HCT116 (cell line): ENCODE measurements around the gene DLEC1. TPM values are rescaled to one million over a fixed set of nuclear protein-coding genes. Genes with fewer than 3 reads are reported as not detected.

ENCODE experiments used
- ATAC-seq: fragments of 200-7000 bp; cut with Tn5 transposase; 2 replicates; pipeline ENCODE4 v1.9.1; 2020; ENCODE audit warnings: mild to moderate bottlenecking, moderate library complexity
- BruUV-seq: library from RNA; stranded (reverse); fragments of 400-500 nt; replicated peaks from 2 replicates; lab custom pipeline; 2021; lab: Mats Ljungman, UMichigan
- CTCF ChIA-PET: fragments of 300-600 bp; sonication (Branson Sonifier 250); formaldehyde crosslinking; loops from one replicate; lab custom pipeline; 2021; ENCODE audit warnings: antibody characterized with exemption; lab: Charles Lee
- POLR2A ChIA-PET: fragments of 300-600, 350-600 bp; sonication (Branson Sonifier 250); formaldehyde crosslinking; loops from one replicate; lab custom pipeline; 2021; ENCODE audit warnings: antibody characterized with exemption; lab: Charles Lee
- RAD21 ChIA-PET, 2 experiments: fragments of 300-600 bp; sonication (Branson Sonifier 250); formaldehyde crosslinking; loops; one replicate each; lab custom pipeline; 2023; ENCODE audit warnings: low total read pairs in 2 of 2; ENCODE audit not compliant: uncharacterized antibody in 2 of 2, unreplicated experiment in 2 of 2, low non-redundant PET in 1 of 2; lab: Charles Lee
- DNase-seq: peaks from one replicate; pipeline ENCODE4 v3.0.0-alpha.2; 2010; ENCODE audit warnings: low read depth, low spot score
- H2AFZ ChIP-seq: fragments of 200-600 bp; shearing (Covaris generic), sonication (generic); 2 replicates; pipeline ENCODE4 v1.6.1; 2017; ENCODE audit warnings: low read depth, mixed run types, mixed read lengths, antibody characterized with exemption, low read length; ENCODE audit not compliant: poor library complexity, severe bottlenecking
- H3K27ac ChIP-seq: 2 replicates; pipeline ENCODE4 v1.5.1; 2012; ENCODE audit warnings: low read depth, low read length
- H3K27me3 ChIP-seq: fragments of 200-600 bp; sonication (generic); 2 replicates; pipeline ENCODE4 v1.6.1; 2016; ENCODE audit warnings: mixed run types, low read length, mixed read lengths; ENCODE audit not compliant: insufficient read depth
- H3K36me3 ChIP-seq, 2 experiments: fragments of 200-500 bp in 1 of 2; fragments of 200-600 bp in 1 of 2; sonication (Bioruptor generic) in 1 of 2; sonication (generic) in 1 of 2; 2 replicates each; pipeline versions ENCODE4 v1.5.1 to v1.6.1; 2014 to 2016; ENCODE audit warnings: low read length in 2 of 2, inconsistent platforms in 1 of 2, mixed read lengths in 1 of 2, mixed run types in 1 of 2; ENCODE audit not compliant: insufficient read depth in 2 of 2, control insufficient read depth in 1 of 2
- H3K4me1 ChIP-seq, 2 experiments: fragments of 200-600 bp in 1 of 2; sonication (generic) in 1 of 2; 2 replicates each; pipeline versions ENCODE4 v1.5.1 to v1.6.1; 2012 to 2017; ENCODE audit warnings: low read length in 2 of 2, inconsistent platforms in 1 of 2, mild to moderate bottlenecking in 1 of 2, mixed read lengths in 1 of 2, mixed run types in 1 of 2, moderate library complexity in 1 of 2; ENCODE audit not compliant: insufficient read depth in 2 of 2, control insufficient read depth in 1 of 2
- H3K4me2 ChIP-seq: fragments of 200-600 bp; sonication (generic); 2 replicates; pipeline ENCODE4 v1.6.1; 2017; ENCODE audit warnings: mixed run types, low read length, mixed read lengths
- H3K4me3 ChIP-seq, 2 experiments: fragments of 200-600 bp in 1 of 2; sonication (generic) in 1 of 2; replicated peaks in 1 of 2; 2 replicates each; pipeline ENCODE4 v1.5.1; 2011 to 2016; ENCODE audit warnings: low read length in 2 of 2, control low read depth in 1 of 2, low read depth in 1 of 2, mild to moderate bottlenecking in 1 of 2, mixed read lengths in 1 of 2, mixed run types in 1 of 2
- H3K79me2 ChIP-seq: fragments of 200-600 bp; sonication (generic); 2 replicates; pipeline ENCODE4 v1.6.1; 2017; ENCODE audit warnings: mild to moderate bottlenecking, mixed run types, low read length, moderate library complexity, mixed read lengths; ENCODE audit not compliant: insufficient read depth
- H3K9ac ChIP-seq: fragments of 200-600 bp; sonication (generic); 2 replicates; pipeline ENCODE4 v1.6.1; 2016; ENCODE audit warnings: low read length, mixed read lengths
- H3K9me2 ChIP-seq: fragments of 200-600 bp; sonication (generic), shearing (Covaris generic); 2 replicates; pipeline ENCODE4 v1.6.1; 2017; ENCODE audit warnings: mixed run types, mild to moderate bottlenecking, moderate library complexity; ENCODE audit not compliant: insufficient read depth
- H3K9me3 ChIP-seq, 2 experiments: fragments of 200-500 bp in 1 of 2; fragments of 200-600 bp in 1 of 2; sonication (Bioruptor generic) in 1 of 2; sonication (generic) in 1 of 2; 2 replicates each; pipeline ENCODE4 v1.6.1; 2014 to 2017; ENCODE audit warnings: low read length in 2 of 2, mixed read lengths in 2 of 2, inconsistent platforms in 1 of 2, low read depth in 1 of 2, mild to moderate bottlenecking in 1 of 2, mixed run types in 1 of 2, moderate library complexity in 1 of 2; ENCODE audit not compliant: control insufficient read depth in 1 of 2, insufficient read depth in 1 of 2
- H4K20me1 ChIP-seq: fragments of 200-600 bp; sonication (generic), shearing (Covaris generic); 2 replicates; pipeline ENCODE4 v1.6.1; 2017; ENCODE audit warnings: mixed run types, mild to moderate bottlenecking, moderate library complexity; ENCODE audit not compliant: insufficient read depth
- ELF1 ChIP-seq: IDR thresholded peaks from 2 replicates; pipeline ENCODE4 v1.6.1; 2012; ENCODE audit warnings: low read depth, borderline replicate concordance
- EZH2 ChIP-seq: fragments of 200-600 bp; sonication (generic); IDR thresholded peaks from 2 replicates; pipeline ENCODE4 v1.6.1; 2017; ENCODE audit warnings: antibody characterized with exemption, mixed run types
- JUND ChIP-seq: IDR thresholded peaks from 2 replicates; pipeline ENCODE4 v1.6.1; 2012
- MAX ChIP-seq: IDR thresholded peaks from 2 replicates; pipeline ENCODE4 v1.6.1; 2012
- POLR2A ChIP-seq: IDR thresholded peaks from 2 replicates; pipeline ENCODE4 v1.7.0; 2011; ENCODE audit warnings: borderline replicate concordance; ENCODE audit not compliant: insufficient read depth, insufficient read length; ENCODE audit errors: extremely low read depth
- SP1 ChIP-seq: IDR thresholded peaks from 2 replicates; pipeline ENCODE4 v1.6.1; 2012; ENCODE audit warnings: low read depth
- TCF7L2 ChIP-seq: IDR thresholded peaks from 2 replicates; pipeline ENCODE4 v1.7.0; 2011; ENCODE audit warnings: borderline replicate concordance, inconsistent platforms; ENCODE audit not compliant: insufficient read depth, insufficient read length; ENCODE audit errors: extremely low read depth
- ZBTB33 ChIP-seq: IDR thresholded peaks from 2 replicates; pipeline ENCODE4 v1.6.1; 2011; ENCODE audit warnings: mild to moderate bottlenecking, low read length, moderate library complexity; ENCODE audit not compliant: insufficient replicate concordance; ENCODE audit errors: extremely low read depth
- ZFX ChIP-seq: fragments of 450-650 bp; IDR thresholded peaks from 2 replicates; pipeline ENCODE4 v1.6.1; 2017
- ZNF274 ChIP-seq: fragments of 200-500 bp; sonication (Bioruptor generic); IDR thresholded peaks from 2 replicates; pipeline ENCODE4 v1.6.1; 2014; ENCODE audit warnings: mild to moderate bottlenecking, low read depth, low read length, inconsistent platforms
- intact Hi-C: fragments of 100-400 bp; cut with micrococcal nuclease; formaldehyde crosslinking; loops from 2 replicates; pipeline ENCODE4 v1.10.0; 2022
- total RNA-seq: library from RNA; stranded (reverse); gene quantifications from one replicate; pipeline ENCODE4 v1.2.1, GENCODE V29; 2021; ENCODE audit not compliant: unreplicated experiment

The DLEC1 gene
- total RNA-seq, 1 experiment from 2014 or later = 0.61 TPM

- POLR2A ChIA-PET = interaction anchor here (1.0 kb wide), 1 partner anchor 26 kb away, joined by 3 read pairs; no protein-coding TSS in a partner anchor
- no peak for DNase-seq
- H3K27me3 ChIP-seq = no peaks in the 10 kb centered on the region
- BruUV-seq = no TSS peak
- no peaks in the 10 kb centered on the region for H3K9me2 ChIP-seq
- no peaks in the 10 kb centered on the region for H3K79me2 ChIP-seq
- no peak overlapping the region; a peak in 1 of 4 replicates for H3K4me3 ChIP-seq
- TF ChIP-seq ELF1 (no peak), ZBTB33 (no peak)
- TF ChIP-seq, all 23 proteins: peak for 0
- Histone ChIP-seq H4K20me1 (no peaks in the 10 kb centered on the region), H3K9me3 (no peaks in the 10 kb centered on the region), H3K36me3 (no peaks in the 10 kb centered on the region), H3K4me2 (peak overlapping the region; percentile 93), H3K9ac (no peak overlapping the region), H3K4me1 (peaks cover 8 to 24% of the 10 kb centered on the region in 2 experiments; a peak in 3 of 4 replicates), H2AFZ (no peak overlapping the region), H3K27ac (no peak overlapping the region)
- intact Hi-C loops = no loop called here
- ChIA-PET CTCF (no interaction called here), RAD21 (no interaction called here)
- no peak for ATAC-seq
These were observed 15.9 kb upstream of the DLEC1 start for GRCh38 chr3:38022896-38023709.

- intact Hi-C loops = no loop called here
- no peak overlapping the region for H3K9ac ChIP-seq
- H3K79me2 ChIP-seq = no peaks in the 10 kb centered on the region
- TF ChIP-seq ZBTB33 (no peak), POLR2A (no peak), EZH2 (no peak), TCF7L2 (no peak), ZNF274 (no peak), ZFX (no peak), JUND (no peak), MAX (no peak), SP1 (no peak)
- BruUV-seq = no TSS peak
- H3K4me2 ChIP-seq = no peak overlapping the region
- no peaks in the 10 kb centered on the region for H3K9me2 ChIP-seq
- H3K36me3 ChIP-seq = no peaks in the 10 kb centered on the region
- ChIA-PET RAD21 (no interaction called here), POLR2A (no interaction called here), CTCF (no interaction called here)
- H3K27ac ChIP-seq = no peak overlapping the region
- H4K20me1 ChIP-seq = no peaks in the 10 kb centered on the region
- no peak for ATAC-seq
- H2AFZ ChIP-seq = no peak overlapping the region
- no peak overlapping the region for H3K4me3 ChIP-seq
- no peaks in the 10 kb centered on the region for H3K9me3 ChIP-seq
- no peaks in the 10 kb centered on the region for H3K27me3 ChIP-seq
- no peak for DNase-seq
- H3K4me1 ChIP-seq = peaks cover 28 to 49% of the 10 kb centered on the region in 2 experiments
These were observed 12.2 kb upstream of the DLEC1 start for GRCh38 chr3:38026856-38027255.
